NCI-H748 (cell line): ENCODE data around the gene IFNL4.
"Not testable (repeated sequence)": the region's sequence is repeated elsewhere in the genome, so short reads cannot be mapped to it uniquely, and the experiment has no call there.

Experiments
- DNase-seq: peaks from one replicate; lab custom pipeline; 2025; ENCODE audit not compliant: unreplicated experiment; lab: John Stamatoyannopoulos, UW

The IFNL4 gene

GRCh38 chr19:39261704-39262103 is 13.0 kb upstream of the IFNL4 start:
- no peak for DNase-seq

GRCh38 chr19:39257227-39257626 is 8.6 kb upstream of the IFNL4 start:
- no peak for DNase-seq

GRCh38 chr19:39254531-39255345 is 6.1 kb upstream of the IFNL4 start:
- no peak for DNase-seq

DNA sequence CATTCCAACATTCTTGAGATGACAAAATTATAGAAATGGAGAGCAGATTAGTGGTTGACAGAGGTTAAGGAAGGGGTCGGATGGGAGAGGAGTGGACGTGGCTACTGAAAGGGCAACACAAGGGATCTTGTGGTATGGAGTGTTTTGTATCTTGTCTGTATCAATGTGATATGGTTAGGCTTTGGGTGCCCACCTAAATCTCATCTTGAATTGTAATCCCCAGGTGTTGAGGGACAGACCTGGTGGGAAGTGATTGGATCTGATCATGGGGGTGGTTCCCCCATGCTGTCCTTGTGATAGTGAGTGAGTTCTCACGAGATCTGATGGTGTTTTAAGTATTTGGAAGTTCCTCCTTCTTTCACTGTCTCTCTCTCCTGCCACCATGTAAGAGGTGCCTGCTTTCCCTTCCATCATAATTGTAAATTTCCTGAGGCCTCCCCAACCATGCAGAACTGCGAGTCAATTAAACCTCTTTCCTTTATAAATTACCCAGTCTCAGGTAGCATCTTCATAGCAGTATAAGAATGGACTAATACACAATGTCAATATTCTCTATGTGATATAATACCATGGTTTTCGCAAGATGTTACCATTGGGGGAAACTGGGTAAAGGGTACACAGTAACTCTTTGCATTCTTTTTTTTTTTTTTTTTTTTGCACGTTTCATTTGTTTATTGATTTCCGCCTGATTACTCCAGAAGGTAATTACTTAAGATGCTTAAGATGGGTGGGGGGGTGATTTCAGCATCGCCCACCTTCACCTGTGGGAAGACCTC is 4.9 kb upstream of the IFNL4 start:
- DNase-seq = no peak

GRCh38 chr19:39252458-39252857 is 3.8 kb upstream of the IFNL4 start:
- DNase-seq = no peak

- DNase-seq = no peak
Observed at GRCh38 chr19:39251846-39252245, 3.2 kb upstream of the IFNL4 start.

GRCh38 chr19:39251081-39251480 is 2.4 kb upstream of the IFNL4 start:
- no peak for DNase-seq

DNA sequence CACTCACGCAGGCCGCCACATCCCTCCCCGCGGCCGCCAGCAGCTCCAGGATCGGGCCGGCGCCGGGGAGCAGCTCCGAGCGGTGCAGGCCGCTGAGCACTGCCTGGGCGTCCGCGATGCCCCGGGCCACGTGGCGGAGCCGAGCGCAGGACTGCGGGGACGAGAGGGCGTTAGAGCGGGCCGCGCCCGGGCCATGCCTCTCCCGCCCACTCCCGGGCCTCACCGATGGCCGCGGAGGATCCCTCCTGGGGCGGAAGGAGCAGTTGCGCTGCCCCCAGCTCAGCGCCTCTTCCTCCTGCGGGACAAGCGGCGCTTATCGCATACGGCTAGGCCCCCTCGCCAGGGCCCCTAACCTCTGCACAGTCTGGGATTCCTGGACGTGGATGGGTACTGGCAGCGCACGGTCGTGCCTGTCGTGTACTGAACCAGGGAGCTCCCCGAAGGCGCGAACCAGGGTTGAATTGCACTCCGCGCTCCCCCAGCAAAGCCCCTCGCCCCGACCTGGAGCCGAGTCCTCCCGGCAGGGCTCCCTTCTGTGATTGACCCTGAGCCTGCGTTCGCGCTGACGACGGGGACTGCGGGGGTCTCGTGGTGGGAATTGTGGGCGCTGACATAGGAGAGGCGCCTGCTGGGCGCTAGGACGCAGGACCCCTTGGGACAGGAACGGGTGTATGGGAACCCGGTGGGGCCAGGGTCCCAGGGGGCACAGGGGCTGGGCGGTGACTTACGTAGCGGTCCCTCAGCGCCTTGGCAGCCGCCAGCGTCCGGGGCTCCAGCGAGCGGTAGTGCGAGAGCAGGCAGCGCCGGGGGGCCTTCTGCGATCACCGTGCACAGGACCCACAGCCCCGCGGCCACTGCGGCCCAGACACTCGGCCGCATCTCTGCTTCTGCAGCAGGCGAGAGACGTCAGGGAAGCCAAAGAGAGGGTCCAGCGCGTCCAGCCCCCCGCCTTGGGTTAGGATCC is 673 bp downstream of the IFNL4 start:
- DNase-seq = no peak

GRCh38 chr19:39246951-39247669 is 1.5 kb downstream of the IFNL4 start:
- no peak for DNase-seq

DNA sequence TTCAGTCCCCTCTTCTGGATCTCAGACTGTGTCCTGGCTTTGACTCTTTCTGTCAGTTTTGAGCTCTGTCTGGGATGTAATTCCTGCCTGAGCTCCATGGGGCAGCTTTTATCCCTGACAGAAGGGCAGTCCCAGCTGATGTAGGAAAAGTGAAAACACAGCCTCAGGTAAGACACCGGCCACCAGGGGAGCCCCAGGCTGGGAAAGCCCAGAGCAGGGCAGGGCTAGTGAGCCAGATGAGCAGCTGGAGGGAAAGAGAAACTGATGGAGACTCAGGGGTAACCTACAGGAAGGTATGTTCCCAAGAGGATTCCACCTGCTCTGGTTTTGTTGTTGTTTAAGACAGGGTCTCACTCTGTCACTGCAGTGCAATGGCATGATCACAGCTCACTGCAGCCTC is 3.5 kb downstream of the IFNL4 start:
- DNase-seq = not testable (repeated sequence)

GRCh38 chr19:39244410-39245100 is 4.1 kb downstream of the IFNL4 start, which contains the start of gene IFNL3:
Gene IFNL3 (minus strand): TSS chr19:39245006. CDS start chr19:39244967, 39 bp downstream.
- DNase-seq = not testable (repeated sequence)

- not testable (repeated sequence) for DNase-seq
Observed at GRCh38 chr19:39243741-39244140, 4.9 kb downstream of the IFNL4 start.

- DNase-seq = no peak
Observed at GRCh38 chr19:39240421-39240820, 8.2 kb downstream of the IFNL4 start.

DNA sequence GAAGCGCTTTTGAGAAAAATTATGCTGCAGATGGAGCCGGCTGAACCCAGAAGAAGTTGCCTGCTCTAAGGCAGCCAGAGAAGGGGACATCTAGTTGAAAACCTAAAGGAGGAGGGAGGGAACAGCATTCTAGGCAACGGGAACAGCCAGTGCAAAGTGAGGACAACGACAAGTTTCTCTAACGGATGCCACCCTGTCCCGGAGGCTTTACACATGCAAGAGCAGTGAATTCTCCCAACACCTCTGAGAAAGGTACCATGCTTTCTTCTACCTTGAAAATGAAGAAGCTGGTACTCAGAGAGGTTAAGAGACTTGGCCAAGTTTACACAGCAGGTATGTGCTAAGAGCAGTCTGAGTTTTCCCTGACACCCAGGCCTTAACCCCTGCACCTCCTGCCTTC is 9.7 kb downstream of the IFNL4 start:
- DNase-seq = no peak

DNA sequence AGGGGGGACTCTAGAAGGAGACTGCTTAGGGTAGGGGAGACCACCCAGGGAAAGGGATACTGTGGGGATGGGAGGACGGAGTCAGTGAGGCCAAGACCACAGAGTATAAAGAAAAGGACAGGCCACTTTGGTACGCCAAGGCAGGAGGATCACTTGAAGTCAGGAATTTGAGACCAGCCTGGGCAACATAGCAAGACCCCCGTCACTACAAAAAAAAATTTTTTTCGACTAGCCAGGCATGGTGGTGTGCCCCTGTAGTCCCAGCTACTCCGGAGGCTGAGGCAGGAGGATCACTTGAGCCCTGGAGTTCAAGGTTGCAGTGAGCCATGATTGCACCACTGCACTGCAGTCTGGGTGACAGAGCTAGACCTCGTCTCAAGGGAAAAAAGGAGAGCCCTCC is 10.4 kb downstream of the IFNL4 start:
- no peak for DNase-seq

- peak; percentile 46 for DNase-seq
Observed at GRCh38 chr19:39237200-39238184, 11.2 kb downstream of the IFNL4 start.

- no peak for DNase-seq
Observed at GRCh38 chr19:39236527-39236926, 12.1 kb downstream of the IFNL4 start.

DNA sequence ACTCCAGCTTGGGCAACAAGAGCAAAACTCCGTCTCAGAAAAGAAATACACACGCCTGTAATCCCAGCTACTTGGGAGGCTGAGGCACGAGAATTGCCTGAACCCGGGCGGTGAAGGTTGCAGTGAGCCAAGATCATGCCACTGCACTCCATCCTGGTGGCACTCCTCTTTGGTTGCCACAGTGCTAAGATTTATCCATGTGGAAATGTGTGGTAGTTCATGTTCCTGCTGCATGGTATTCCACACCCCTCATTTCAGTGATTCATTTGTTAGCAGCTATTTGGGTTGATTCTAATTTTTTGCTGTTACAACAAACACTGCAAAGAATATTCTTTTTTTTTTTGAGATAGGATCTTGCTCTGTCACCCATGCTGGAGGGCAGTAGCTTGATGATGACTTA is 15.9 kb downstream of the IFNL4 start:
- no peak for DNase-seq
